ENCODE data around the gene MAFG. TPM values are rescaled to one million over a fixed set of nuclear protein-coding genes. Genes with fewer than 3 reads are reported as not detected.

MAFG gene
- total and polyA plus RNA-seq, 2 of the 13 experiments (the other 11 are each of a cell fraction or from before 2014, with no cell fraction given): 14.5 to 20.0 TPM

GRCh38 chr17:81960130-81960958 is 32.8 kb upstream of the MAFG start (continued):
- TF ChIP-seq LRRFIP1 (CRISPR knock-in tag; conservative IDR thresholded peaks at IDR 0.05) (no peak), ZBTB40 (IDR thresholded peaks at IDR 0.05) (no peak), ZBTB40 (CRISPR knock-in tag; IDR thresholded peaks at IDR 0.05) (peak; percentile 70; the same call in 1 of the 2 replicates), ZNF740 (CRISPR knock-in tag; IDR thresholded peaks at IDR 0.05) (0 out of 2 replicates have a peak, but pooled peaks have one; percentile 3), BATF2 (CRISPR knock-in tag; IDR thresholded peaks at IDR 0.05) (peak; percentile 73; the same call in 1 of the 2 replicates), ZNF75D (CRISPR knock-in tag; IDR thresholded peaks at IDR 0.05; ENCODE audit: borderline replicate concordance) (no peak), RFXAP (CRISPR knock-in tag; IDR thresholded peaks at IDR 0.05; ENCODE audit: borderline replicate concordance) (peak; percentile 27; the same call in 1 of the 2 replicates), RBM39 (IDR thresholded peaks at IDR 0.05; ENCODE audit: low read depth, low read length, poor library complexity, severe bottlenecking) (peak; percentile 86), ZNF768 (CRISPR knock-in tag; IDR thresholded peaks at IDR 0.05) (0 out of 2 replicates have a peak, but pooled peaks have one; percentile 31)

Data from HepG2 (cell line).